Adrenal gland (tissue), 12 donors: ENCODE data around the gene CNTNAP1. TPM values are rescaled to one million over a fixed set of nuclear protein-coding genes. Genes with fewer than 3 reads are reported as not detected.

ENCODE experiments used
- DNase-seq, 7 donors: peaks; one replicate each; pipeline ENCODE4 v3.0.0-alpha.2; 2019 to 2020
- H3K27ac ChIP-seq, 5 donors: fragments of 200-600 bp; sonication (generic) in 4 of 5; 1 replicate in 3 of 5; 2 replicates in 2 of 5; pipeline versions ENCODE4 v1.5.1 to v1.8.0; 2016 to 2020; ENCODE audit warnings: mild to moderate bottlenecking in 1 of 5
- H3K27me3 ChIP-seq: fragments of 200-600 bp; 2 replicates; pipeline ENCODE4 v1.8.0; 2021
- H3K36me3 ChIP-seq, 2 donors: fragments of 200-600 bp; replicated peaks in 1 of 2; 1 replicate in 1 of 2; 2 replicates in 1 of 2; pipeline versions ENCODE4 v1.5.1 to v1.8.0; 2018 to 2022
- H3K4me1 ChIP-seq, 2 donors: fragments of 200-600 bp; replicated peaks in 1 of 2; 1 replicate in 1 of 2; 2 replicates in 1 of 2; pipeline versions ENCODE4 v1.5.1 to v1.8.0; 2018 to 2021
- H3K4me3 ChIP-seq, 4 donors: fragments of 200-600 bp; sonication (generic) in 3 of 4; one replicate each; pipeline ENCODE4 v1.5.1; 2016 to 2018
- H3K9me3 ChIP-seq, 3 donors: fragments of 200-600 bp; sonication (generic) in 1 of 3; replicated peaks in 1 of 3; 1 replicate in 2 of 3; 2 replicates in 1 of 3; pipeline versions ENCODE4 v1.5.1 to v1.8.0; 2016 to 2021
- CTCF ChIP-seq, 6 experiments: fragments of 450-650 bp in 4 of 6; fragments of 200-600 bp in 2 of 6; sonication (generic) in 1 of 6; IDR thresholded peaks; 1 replicate in 5 of 6; 2 replicates in 1 of 6; pipeline versions ENCODE4 v1.5.1 to v1.8.0; 2016 to 2021; ENCODE audit warnings: antibody characterized with exemption in 6 of 6, mild to moderate bottlenecking in 2 of 6, moderate library complexity in 1 of 6
- POLR2A ChIP-seq, 2 donors: fragments of 450-650 bp; IDR thresholded peaks; one replicate each; pipeline ENCODE4 v1.6.1; 2017; ENCODE audit warnings: antibody characterized with exemption in 2 of 2, mild to moderate bottlenecking in 2 of 2, moderate library complexity in 1 of 2
- WGBS, 4 donors: extraction: QIAGEN DNeasy Blood & Tissue Kit in 2 of 4; methylation state at CpG; one replicate each; pipeline versions ENCODE4 v1.1.5 to v1.1.7; 2013 to 2017; 5-methylcytosine and 5-hydroxymethylcytosine counted together
- intact Hi-C, 2 donors: fragments of 100-400 bp; cut with DNase I; formaldehyde crosslinking; loops; one replicate each; pipeline versions ENCODE4 v1.14.1 to v1.15.0; 2022 to 2023
- polyA plus RNA-seq, 3 donors: library from polyadenylated mRNA; stranded (reverse); fragments of 200-250 nt in 2 of 3; fragments of 350-450 nt in 1 of 3; fragmentation: Illumina TruSeq in 1 of 3; extraction: RNeasy Lipid Tissue Mini Kit (QIAGEN cat#74804) in 1 of 3; gene quantifications; one replicate each; pipeline ENCODE4 v1.2.3, GENCODE V29; 2013 to 2014
- total RNA-seq, 9 donors: library from RNA; depleted of rRNA in 4 of 9; stranded (reverse); fragments of >200 nt in 4 of 9; fragments of 120-200 nt in 1 of 9; fragmentation: NEBNext Ultra II Directional in 1 of 9; extraction: Animal tissue kit (Norgen Biotek cat#: 25700) in 1 of 9; gene quantifications; one replicate each; pipeline versions ENCODE4 v1.1.0 to v1.2.4, GENCODE V29; 2013 to 2023
- donor health status: healthy with polysubstance abuse.
- donor health status: Bipolar disorder and iron deficiency.
- donor health status: DM: yes; HTN: yes; CAD: no.
- donor health status: DM: no; HTN: no; CAD: no.
- donor health status: DM: no; HTN: no; CAD: no.
- donor health status: DM: yes; HTN: yes; CAD: no.

The CNTNAP1 gene
- total and polyA plus RNA-seq, 12 donors: 1.6 to 31.9 (median 4.9) TPM

GRCh38 chr17:42704837-42705494 is 22.6 kb downstream of the CNTNAP1 start:
- Histone ChIP-seq H3K27ac (no peak overlapping the region), H3K4me1 (no peaks in the 10 kb centered on the region), H3K27me3 (no peaks in the 10 kb centered on the region), H3K36me3 (peaks cover 0 to 97% of the 10 kb centered on the region in 2 donors), H3K4me3 (no peak overlapping the region), H3K9me3 (no peaks in the 10 kb centered on the region)
- DNase-seq: no peak
- 79 to 88% (median 83%) methylated on average over 8 of the region's 8 CpGs for WGBS, 4 donors
- intact Hi-C loops: no loop called here
- TF ChIP-seq CTCF (IDR thresholded peaks at IDR 0.05) (no peak), POLR2A (IDR thresholded peaks at IDR 0.05) (no peak)

GRCh38 chr17:42706732-42707131 is 24.4 kb downstream of the CNTNAP1 start:
- no peak for TF ChIP-seq POLR2A (IDR thresholded peaks at IDR 0.05)
- no peak for TF ChIP-seq CTCF (IDR thresholded peaks at IDR 0.05)
- Histone ChIP-seq H3K27ac (no peak overlapping the region), H3K4me3 (no peak overlapping the region), H3K27me3 (no peaks in the 10 kb centered on the region), H3K9me3 (no peaks in the 10 kb centered on the region), H3K36me3 (peaks cover 0 to 99% of the 10 kb centered on the region in 2 donors), H3K4me1 (no peaks in the 10 kb centered on the region)
- 71 to 84% (median 76%) methylated on average over 5 of the region's 5 CpGs for WGBS, 4 donors
- no peak for DNase-seq
- intact Hi-C loops: no loop called here

GRCh38 chr17:42708588-42708987 is 26.3 kb downstream of the CNTNAP1 start:
- no peaks in the 10 kb centered on the region for H3K9me3 ChIP-seq
- H3K4me3 ChIP-seq: no peak overlapping the region
- 88 to 100% (median 93%) methylated on average over 3 of the region's 3 CpGs for WGBS, 4 donors
- DNase-seq: no peak
- H3K27ac ChIP-seq: no peak overlapping the region
- intact Hi-C loops: no loop called here
- no peaks in the 10 kb centered on the region for H3K27me3 ChIP-seq
- TF ChIP-seq CTCF (IDR thresholded peaks at IDR 0.05) (no peak), POLR2A (IDR thresholded peaks at IDR 0.05) (no peak)
- no peaks in the 10 kb centered on the region for H3K4me1 ChIP-seq
- H3K36me3 ChIP-seq: peaks cover 0 to 100% of the 10 kb centered on the region in 2 donors

DNA sequence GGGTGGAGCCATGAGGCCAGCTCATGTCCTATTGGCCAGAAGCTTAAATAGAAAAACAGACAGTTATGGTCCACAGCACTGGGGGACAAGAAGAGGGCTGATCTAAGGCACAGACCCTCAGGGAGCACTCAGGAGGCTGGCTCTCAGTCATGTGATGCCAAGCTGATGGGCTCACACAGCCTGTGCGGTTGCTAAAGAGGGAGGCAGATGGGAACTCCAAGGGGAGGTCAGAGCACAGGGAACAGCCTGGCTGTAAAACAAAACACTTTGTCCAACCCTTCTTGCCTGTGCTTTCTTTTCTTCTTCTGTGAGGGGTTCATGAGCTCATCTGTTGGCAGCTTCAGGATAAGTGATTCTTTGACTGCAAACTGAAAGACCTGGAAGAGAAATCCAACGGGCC is 27.2 kb downstream of the CNTNAP1 start:
- TF ChIP-seq CTCF (IDR thresholded peaks at IDR 0.05) (no peak), POLR2A (IDR thresholded peaks at IDR 0.05) (no peak)

More for the DNA sequence above, 27.2 kb downstream of the CNTNAP1 start:
- Histone ChIP-seq H3K36me3 (peaks cover 0 to 100% of the 10 kb centered on the region in 2 donors), H3K4me1 (no peaks in the 10 kb centered on the region), H3K4me3 (no peak overlapping the region), H3K9me3 (no peaks in the 10 kb centered on the region), H3K27me3 (no peaks in the 10 kb centered on the region), H3K27ac (no peak overlapping the region)
- intact Hi-C loops: no loop called here
- WGBS, 4 donors: 63 to 85% (median 75%) methylated on average over 2 of the region's 2 CpGs
- DNase-seq: no peak
